ENCODE results near the gene RAE1.

Gene RAE1

GRCh38 chr20:57383447-57384347 lies 32.6 kb downstream of the RAE1 start:
- TF ChIP-seq GATA1 (IDR thresholded peaks at IDR 0.05; ENCODE audit: low read depth, low read length) (no peak), POLR2A (IDR thresholded peaks at IDR 0.05; ENCODE audit: low read length) (no peak)
- DNase-seq: no peak

GRCh38 chr20:57384486-57384885 lies 33.4 kb downstream of the RAE1 start:
- TF ChIP-seq POLR2A (IDR thresholded peaks at IDR 0.05; ENCODE audit: low read length): no peak
- TF ChIP-seq GATA1 (IDR thresholded peaks at IDR 0.05; ENCODE audit: low read depth, low read length): no peak
- DNase-seq: no peak

DNA sequence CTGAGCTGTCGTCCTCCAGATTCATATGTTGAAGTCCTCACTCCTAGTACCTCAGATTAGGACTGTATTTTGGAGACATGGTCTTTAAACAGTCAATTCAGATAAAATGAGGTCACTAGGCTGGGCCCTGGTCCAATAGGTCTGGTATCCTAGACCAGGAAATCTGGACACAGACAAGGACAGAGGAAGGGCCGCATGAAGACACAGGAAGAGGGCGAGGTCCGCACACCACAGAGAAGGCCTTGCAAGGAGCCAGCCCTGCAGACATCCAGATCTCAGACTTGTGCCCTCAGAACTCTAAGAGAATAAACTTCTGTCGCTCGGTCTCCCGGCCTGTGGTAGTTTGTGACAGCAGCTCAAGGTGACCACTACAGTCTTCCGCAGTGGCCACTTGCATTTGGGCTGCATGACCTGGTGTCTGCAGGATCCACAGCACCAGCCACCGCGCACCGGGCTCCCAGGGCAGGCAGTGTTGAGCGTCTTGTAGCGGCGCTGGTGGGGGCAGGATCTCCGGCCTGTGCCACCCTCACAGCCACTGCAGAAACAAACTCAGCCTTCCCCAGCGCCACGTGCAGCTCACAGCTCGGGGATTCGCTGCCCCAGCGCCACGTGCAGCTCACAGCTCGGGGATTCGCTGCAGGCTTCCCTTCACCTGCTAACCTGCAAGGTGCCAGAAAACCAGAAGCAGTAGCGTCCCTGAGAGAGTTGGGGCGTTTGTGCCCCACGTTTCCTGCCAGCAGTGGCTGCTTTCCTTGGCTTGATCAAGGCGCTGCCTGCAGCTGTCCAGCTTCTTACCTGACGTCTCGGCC lies 34.1 kb downstream of the RAE1 start:
- DNase-seq: no peak
- TF ChIP-seq GATA1 (IDR thresholded peaks at IDR 0.05; ENCODE audit: low read depth, low read length) (no peak), POLR2A (IDR thresholded peaks at IDR 0.05; ENCODE audit: low read length) (no peak)

DNA sequence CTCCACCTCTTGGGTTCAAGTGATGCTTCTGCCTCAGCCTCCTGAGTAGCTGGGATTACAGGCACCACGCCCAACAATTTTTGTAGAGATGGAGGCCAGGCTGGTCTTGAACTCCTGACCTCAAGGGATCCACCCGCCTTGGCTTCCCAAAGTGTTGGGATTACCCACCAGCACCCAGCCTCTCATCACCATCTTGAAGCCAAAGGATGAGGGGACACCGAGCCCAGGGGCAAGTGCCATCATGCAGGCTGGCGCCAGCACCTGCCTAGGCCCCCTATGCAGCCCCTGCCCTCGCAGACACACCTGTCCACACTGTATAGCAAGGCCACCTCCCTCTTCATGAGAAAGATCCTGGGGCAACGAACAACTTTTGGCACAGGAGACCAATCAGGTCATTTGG lies 34.9 kb downstream of the RAE1 start:
- no peak for DNase-seq
- TF ChIP-seq POLR2A (IDR thresholded peaks at IDR 0.05; ENCODE audit: low read length): no peak
- no peak for TF ChIP-seq GATA1 (IDR thresholded peaks at IDR 0.05; ENCODE audit: low read depth, low read length)

DNA sequence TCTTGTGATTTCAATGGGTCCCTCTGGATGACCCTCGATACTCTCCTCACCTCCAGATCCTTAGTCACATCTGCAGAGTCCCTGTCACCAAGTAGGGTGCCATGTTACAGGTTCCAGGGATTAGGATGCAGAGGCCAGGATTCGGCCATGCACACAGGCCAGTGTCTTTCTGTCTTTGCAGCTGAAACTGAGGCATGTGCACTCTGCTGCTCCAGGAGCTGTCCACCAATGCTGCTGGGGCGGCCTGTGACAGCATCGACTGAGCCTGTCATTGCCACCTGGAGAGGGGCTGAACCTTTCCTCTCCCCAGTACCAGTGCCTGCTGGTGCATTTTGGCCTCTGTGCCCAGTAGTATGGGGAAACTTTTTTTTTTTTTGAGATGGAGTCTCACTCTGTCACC lies 35.7 kb downstream of the RAE1 start:
- no peak for DNase-seq
- TF ChIP-seq POLR2A (IDR thresholded peaks at IDR 0.05; ENCODE audit: low read length) (no peak), GATA1 (IDR thresholded peaks at IDR 0.05; ENCODE audit: low read depth, low read length) (no peak)

DNA sequence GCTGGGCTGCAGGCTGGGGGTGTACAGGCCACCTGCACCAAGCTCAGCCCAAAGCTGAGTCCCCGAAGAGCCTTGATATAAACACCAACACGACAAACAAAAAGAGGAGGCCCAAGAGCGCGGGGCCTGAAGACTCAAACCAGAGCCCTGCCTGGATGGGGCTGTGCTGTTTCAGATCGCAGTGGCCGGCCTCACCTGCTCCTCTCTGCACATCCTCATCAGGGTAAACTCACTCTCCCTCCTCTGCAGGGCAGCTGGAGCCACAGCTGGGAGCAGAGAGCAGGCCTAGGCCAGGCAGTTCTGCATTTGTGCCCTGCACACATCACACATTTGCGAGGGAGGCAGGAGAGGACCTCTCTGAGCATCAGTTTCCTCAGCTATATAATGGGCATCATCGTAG lies 36.4 kb downstream of the RAE1 start:
- no peak for DNase-seq
- TF ChIP-seq POLR2A (IDR thresholded peaks at IDR 0.05; ENCODE audit: low read length): no peak
- TF ChIP-seq GATA1 (IDR thresholded peaks at IDR 0.05; ENCODE audit: low read depth, low read length): no peak

GRCh38 chr20:57387945-57388371 lies 36.9 kb downstream of the RAE1 start:
- no peak for DNase-seq
- TF ChIP-seq GATA1 (IDR thresholded peaks at IDR 0.05; ENCODE audit: low read depth, low read length) (no peak), POLR2A (IDR thresholded peaks at IDR 0.05; ENCODE audit: low read length) (no peak)

DNA sequence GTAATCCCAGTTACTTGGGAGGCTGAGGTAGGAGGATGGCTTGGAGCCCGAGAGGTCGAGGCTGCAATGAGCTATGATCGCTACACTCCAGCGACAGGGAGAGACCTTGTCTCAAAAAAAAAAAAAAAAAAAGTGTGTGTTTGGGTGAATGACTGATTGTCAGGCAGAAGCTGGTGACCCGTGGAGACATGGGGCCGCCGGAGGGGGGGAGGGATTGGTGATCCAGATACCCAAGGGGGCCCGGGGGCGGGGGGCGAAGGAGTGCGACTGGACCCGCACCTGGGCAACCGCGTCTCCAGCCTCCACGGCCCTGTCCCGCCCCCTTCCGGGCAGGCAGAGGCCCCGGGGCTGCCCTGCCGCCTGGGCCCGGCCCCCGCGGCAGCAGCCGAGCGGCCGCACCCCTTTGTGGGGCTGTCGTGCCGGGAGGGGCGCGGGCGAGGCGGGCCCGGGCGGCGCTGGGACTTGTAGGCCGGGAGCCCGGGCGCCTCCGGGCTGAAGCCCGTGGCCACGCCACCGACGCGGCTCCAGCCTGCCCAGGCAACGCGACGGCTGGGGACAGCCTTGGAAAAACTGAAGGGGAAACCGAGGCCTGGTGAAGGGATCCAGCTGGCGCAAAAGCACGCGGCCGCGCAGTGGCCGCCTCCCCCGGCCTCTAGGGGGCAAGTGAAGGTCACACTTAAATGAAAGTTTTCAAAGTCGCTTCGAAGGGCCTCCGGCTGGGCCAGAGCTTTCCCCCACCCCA lies 38.1 kb downstream of the RAE1 start:
- TF ChIP-seq GATA1 (IDR thresholded peaks at IDR 0.05; ENCODE audit: low read depth, low read length) (no peak), POLR2A (IDR thresholded peaks at IDR 0.05; ENCODE audit: low read length) (peak; percentile 69)
- peak; percentile 89 to 92 for DNase-seq

DNA sequence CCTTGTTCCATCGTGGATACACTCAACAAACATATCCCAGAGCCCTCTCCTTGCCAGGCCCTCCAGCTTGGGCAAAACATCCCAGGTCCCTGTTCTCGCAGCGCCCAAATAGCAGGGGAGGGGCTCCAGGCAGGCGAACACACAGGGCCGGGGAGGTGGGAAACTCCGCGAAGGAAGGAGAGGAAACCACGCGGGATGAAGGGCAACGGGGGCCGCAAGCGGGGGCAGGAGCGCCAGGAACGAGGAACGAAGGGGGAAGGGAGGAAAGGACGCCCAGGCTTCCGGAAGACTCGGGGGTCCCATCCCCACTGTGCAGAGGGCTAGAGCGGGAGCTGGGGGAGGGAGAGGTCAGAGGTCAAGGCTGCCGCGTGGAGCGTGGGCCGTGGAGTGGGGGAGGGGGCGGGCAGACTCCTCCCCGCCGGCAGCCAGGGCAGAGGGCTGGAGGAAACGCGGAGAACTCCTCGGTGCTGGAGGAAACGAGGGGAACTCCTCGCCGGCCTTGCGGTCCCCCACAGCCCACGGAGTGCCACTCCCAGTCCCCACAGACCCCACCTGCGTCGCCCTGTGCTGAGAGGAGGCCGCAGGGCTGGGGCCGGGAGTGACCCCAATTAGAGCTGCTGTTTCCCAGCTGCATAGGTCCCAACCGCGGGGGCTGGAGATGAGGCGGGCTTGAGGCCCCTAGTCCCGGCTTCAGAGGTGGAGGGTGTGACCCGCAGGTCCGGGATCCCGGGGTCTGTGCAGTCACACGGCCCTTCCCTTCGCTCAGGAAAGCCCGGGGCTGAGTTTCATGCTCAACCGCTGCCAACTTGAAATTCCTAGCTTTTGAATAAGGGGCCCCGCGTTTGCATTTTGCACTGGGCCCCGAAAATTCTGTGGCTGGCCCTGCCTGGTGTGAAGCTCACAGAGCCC lies 38.9 kb downstream of the RAE1 start:
- peak; percentile 64 to 67 for DNase-seq
- TF ChIP-seq GATA1 (IDR thresholded peaks at IDR 0.05; ENCODE audit: low read depth, low read length) (no peak), POLR2A (IDR thresholded peaks at IDR 0.05; ENCODE audit: low read length) (peak; percentile 46)

GRCh38 chr20:57390604-57391438 lies 39.8 kb downstream of the RAE1 start, which contains the start of gene RBM38:
TSS of gene RBM38 (plus strand) at chr20:57391396. CDS start at chr20:57391582, 186 bp downstream.
- TF ChIP-seq GATA1 (IDR thresholded peaks at IDR 0.05; ENCODE audit: low read depth, low read length): no peak
- peak; percentile 21 for TF ChIP-seq POLR2A (IDR thresholded peaks at IDR 0.05; ENCODE audit: low read length)
- DNase-seq: peak; percentile 87 to 91

DNA sequence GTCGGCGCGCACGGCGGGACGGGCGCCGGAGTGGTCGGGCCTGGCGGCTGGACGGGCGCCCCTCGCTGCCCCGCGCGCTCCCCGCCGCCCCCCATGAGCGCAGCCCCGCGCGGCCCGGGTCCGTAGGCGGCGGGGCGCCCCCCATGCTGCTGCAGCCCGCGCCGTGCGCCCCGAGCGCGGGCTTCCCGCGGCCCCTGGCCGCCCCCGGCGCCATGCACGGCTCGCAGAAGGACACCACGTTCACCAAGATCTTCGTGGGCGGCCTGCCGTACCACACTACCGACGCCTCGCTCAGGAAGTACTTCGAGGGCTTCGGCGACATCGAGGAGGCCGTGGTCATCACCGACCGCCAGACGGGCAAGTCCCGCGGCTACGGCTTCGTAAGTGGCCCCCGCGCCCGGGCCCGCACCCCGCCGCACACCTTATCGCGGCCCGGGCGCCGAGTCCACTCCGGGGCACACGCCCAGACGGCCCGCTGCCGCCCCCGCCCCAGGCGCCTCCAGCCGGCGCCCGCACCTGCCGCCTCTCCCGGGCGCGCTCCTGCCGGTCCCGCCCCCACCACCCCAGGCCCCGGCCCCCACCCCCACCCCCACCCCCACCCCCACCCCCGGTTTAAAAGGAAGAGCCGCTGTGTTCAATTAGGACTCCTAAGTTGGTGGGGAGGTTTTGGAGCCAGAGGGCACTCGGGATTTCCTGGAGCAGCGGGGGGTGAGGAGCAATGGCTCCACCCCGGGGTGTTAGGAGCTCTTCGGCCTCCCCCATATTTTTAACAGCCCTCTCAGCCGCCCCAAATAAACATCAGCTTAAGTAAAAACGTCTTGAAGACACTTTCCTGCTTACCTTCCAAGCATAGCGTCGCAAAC lies 40.6 kb downstream of the RAE1 start:
- peak; percentile 76 to 83 for DNase-seq
- TF ChIP-seq GATA1 (IDR thresholded peaks at IDR 0.05; ENCODE audit: low read depth, low read length) (no peak), POLR2A (IDR thresholded peaks at IDR 0.05; ENCODE audit: low read length) (peak; percentile 1)

All from erythroblast (primary cell).